Uterus (tissue), 4 donors: ENCODE data around the gene PDZD4. TPM values are rescaled to one million over a fixed set of nuclear protein-coding genes. Genes with fewer than 3 reads are reported as not detected.

Experiments used
- DNase-seq, 2 donors: peaks; one replicate each; pipeline ENCODE4 v3.0.0-alpha.2; 2019 to 2020
- H3K27ac ChIP-seq, 2 donors: fragments of 200-600 bp; sonication (generic); 1 replicate in 1 of 2; 2 replicates in 1 of 2; pipeline ENCODE4 v1.5.1; 2016 to 2018
- H3K27me3 ChIP-seq, 2 donors: fragments of 200-600 bp; sonication (generic); one replicate each; pipeline ENCODE4 v1.5.1; 2018 to 2019; ENCODE audit warnings: control low read depth in 1 of 2
- H3K36me3 ChIP-seq, 2 donors: fragments of 200-600 bp; sonication (generic); one replicate each; pipeline ENCODE4 v1.5.1; 2019; ENCODE audit warnings: control low read depth in 1 of 2
- H3K4me1 ChIP-seq, 2 donors: fragments of 200-600 bp; sonication (generic); one replicate each; pipeline ENCODE4 v1.5.1; 2018 to 2019; ENCODE audit warnings: control low read depth in 1 of 2
- H3K4me3 ChIP-seq, 2 donors: fragments of 200-600 bp; sonication (generic); 1 replicate in 1 of 2; 2 replicates in 1 of 2; pipeline ENCODE4 v1.5.1; 2018 to 2019; ENCODE audit warnings: mild to moderate bottlenecking in 1 of 2
- H3K9me3 ChIP-seq, 2 donors: fragments of 200-600 bp; sonication (generic); one replicate each; pipeline ENCODE4 v1.5.1; 2019; ENCODE audit warnings: control low read depth in 1 of 2
- POLR2A ChIP-seq, 2 donors: fragments of 450-650 bp; IDR thresholded peaks; one replicate each; pipeline ENCODE4 v1.6.1; 2016; ENCODE audit warnings: antibody characterized with exemption in 2 of 2, mild to moderate bottlenecking in 1 of 2, moderate library complexity in 1 of 2
- intact Hi-C: fragments of 100-400 bp; cut with DNase I; formaldehyde crosslinking; loops from one replicate; pipeline ENCODE4 v1.15.1; 2023; ENCODE audit warnings: low total_unique reads
- total RNA-seq, 4 donors: library from RNA; depleted of rRNA in 3 of 4; stranded (reverse); fragments of >200 nt in 3 of 4; gene quantifications; one replicate each; pipeline versions ENCODE4 v1.1.0 to v1.2.4, GENCODE V29; 2014 to 2023
- TF ChIP-seq, protein P1 (sequence below), 4 experiments: fragments of 200-600 bp in 2 of 4; fragments of 450-650 bp in 2 of 4; sonication (generic) in 2 of 4; IDR thresholded peaks; one replicate each; pipeline ENCODE4 v1.5.1; 2016 to 2019; ENCODE audit warnings: antibody characterized with exemption in 4 of 4, mild to moderate bottlenecking in 2 of 4, moderate library complexity in 1 of 4
- donor health status: DM: yes; HTN: yes; CAD: no.

The PDZD4 gene
- total RNA-seq, 4 donors from 2014 or later: 2.6 to 21.3 (median 16.8) TPM

DNA sequence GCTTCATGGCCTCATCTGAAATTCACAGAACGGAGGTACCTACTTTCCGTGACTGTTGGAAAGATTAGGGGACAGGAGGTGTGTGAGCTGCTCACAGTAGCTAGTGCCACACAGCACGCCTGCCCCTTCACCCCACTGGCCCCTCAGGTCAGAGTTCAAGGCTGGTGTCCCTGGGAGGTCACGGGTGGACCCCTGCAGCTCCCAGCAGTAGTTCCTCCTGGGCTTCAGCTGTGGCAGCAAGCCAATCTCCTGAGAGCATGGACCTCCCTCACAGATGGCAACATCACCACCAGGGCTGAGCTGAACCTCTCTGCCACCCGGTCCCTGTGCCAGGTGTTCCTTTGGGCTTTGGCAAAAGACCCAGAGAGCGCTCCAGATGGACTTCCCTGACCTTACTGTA lies 38.0 kb downstream of the PDZD4 start:
- Histone ChIP-seq H3K27ac (no peak overlapping the region), H3K36me3 (no peaks in the 10 kb centered on the region), H3K4me1 (peaks cover 0 to 9% of the 10 kb centered on the region in 2 donors), H3K27me3 (no peaks in the 10 kb centered on the region), H3K4me3 (no peak overlapping the region), H3K9me3 (no peaks in the 10 kb centered on the region)
- intact Hi-C loops: no loop called here
- DNase-seq: no peak
- no peak for TF ChIP-seq POLR2A (IDR thresholded peaks at IDR 0.05)
- TF ChIP-seq, protein P1, sequence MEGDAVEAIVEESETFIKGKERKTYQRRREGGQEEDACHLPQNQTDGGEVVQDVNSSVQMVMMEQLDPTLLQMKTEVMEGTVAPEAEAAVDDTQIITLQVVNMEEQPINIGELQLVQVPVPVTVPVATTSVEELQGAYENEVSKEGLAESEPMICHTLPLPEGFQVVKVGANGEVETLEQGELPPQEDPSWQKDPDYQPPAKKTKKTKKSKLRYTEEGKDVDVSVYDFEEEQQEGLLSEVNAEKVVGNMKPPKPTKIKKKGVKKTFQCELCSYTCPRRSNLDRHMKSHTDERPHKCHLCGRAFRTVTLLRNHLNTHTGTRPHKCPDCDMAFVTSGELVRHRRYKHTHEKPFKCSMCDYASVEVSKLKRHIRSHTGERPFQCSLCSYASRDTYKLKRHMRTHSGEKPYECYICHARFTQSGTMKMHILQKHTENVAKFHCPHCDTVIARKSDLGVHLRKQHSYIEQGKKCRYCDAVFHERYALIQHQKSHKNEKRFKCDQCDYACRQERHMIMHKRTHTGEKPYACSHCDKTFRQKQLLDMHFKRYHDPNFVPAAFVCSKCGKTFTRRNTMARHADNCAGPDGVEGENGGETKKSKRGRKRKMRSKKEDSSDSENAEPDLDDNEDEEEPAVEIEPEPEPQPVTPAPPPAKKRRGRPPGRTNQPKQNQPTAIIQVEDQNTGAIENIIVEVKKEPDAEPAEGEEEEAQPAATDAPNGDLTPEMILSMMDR (IDR thresholded peaks at IDR 0.05): no peak

DNA sequence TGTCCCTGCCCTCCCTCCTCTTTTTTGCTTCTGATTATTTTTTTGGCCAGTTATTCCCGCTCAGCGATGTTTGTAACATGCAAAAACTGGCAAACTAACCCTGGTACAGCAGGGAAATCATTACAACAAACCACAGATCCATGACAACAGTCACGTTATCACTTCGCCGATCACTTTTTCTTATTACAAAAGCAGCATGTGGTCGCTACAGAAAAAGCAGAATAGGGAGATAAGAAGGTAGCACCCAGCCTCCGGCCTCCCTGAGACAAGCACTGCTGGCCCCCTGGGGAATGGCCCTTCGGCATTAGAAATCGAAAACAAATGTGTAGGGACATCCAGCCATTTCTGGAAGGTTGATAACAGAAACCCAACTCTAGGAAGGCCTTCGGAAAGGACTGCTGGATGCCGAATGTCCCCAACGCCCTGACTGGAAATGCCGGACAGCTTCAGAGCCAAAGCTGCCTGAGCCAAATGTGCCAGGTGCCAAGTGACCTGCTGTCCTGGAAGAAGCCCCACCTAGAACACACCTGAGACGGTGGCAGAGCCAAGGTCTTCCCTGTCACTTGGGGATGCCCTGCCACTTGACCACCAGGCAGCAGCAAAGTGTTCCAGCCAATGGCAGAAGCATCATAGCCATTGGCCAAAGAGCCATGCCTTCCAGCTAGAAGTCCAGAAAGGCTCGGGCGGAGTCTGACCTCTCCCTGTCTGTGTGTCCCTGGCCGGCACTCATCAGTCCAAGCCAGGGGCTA lies 39.1 kb downstream of the PDZD4 start:
- Histone ChIP-seq H3K36me3 (no peaks in the 10 kb centered on the region), H3K9me3 (no peaks in the 10 kb centered on the region), H3K27me3 (no peaks in the 10 kb centered on the region), H3K4me1 (peaks cover 0 to 9% of the 10 kb centered on the region in 2 donors), H3K27ac (no peak overlapping the region), H3K4me3 (no peak overlapping the region)
- DNase-seq: no peak
- no peak for TF ChIP-seq POLR2A (IDR thresholded peaks at IDR 0.05)
- TF ChIP-seq, protein P1 (IDR thresholded peaks at IDR 0.05): no peak
- intact Hi-C loops: no loop called here

DNA sequence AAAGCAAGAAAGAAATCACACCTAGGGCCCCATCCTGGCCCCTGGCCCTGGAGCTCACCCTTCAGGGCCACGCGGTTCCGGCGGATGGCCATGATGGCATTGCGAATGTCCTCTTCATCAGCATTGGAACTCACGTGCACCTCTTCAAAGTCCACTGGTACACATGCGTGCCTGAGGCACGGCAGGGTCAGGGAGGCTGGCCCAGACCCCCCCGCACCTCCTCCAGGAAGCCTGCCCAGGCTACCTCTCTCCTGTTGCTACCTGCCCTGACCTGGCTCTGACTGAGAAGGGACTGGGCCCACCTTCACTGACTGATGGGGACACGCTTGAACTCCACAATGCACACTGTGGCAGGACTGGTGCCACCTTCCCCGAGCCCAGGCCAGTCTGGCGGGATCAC lies 40.7 kb downstream of the PDZD4 start:
- intact Hi-C loops: no loop called here
- TF ChIP-seq POLR2A (IDR thresholded peaks at IDR 0.05): no peak
- TF ChIP-seq, protein P1 (IDR thresholded peaks at IDR 0.05): no peak

DNA sequence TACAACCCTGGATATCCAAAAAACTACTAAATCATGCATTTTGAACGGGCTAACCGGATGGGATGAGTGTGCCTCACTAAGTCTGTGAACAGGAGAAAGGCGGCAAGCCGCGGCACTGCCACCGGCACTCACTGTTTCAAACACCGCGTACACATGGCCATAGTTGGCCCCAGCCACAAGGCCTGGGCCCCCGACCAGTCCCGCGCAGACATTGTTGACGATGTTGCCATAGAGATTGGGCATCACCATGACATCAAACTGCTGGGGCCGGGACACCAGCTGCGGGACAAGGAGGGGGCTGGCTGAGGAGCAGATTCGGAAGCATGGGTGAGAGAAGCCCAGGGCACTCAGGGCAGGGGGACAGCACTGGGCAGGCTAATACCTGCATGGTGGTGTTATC lies 43.7 kb downstream of the PDZD4 start:
- DNase-seq: no peak
- H3K27me3 ChIP-seq: no peaks in the 10 kb centered on the region
- intact Hi-C loops: no loop called here
- no peaks in the 10 kb centered on the region for H3K4me1 ChIP-seq
- no peaks in the 10 kb centered on the region for H3K36me3 ChIP-seq
- no peak overlapping the region for H3K27ac ChIP-seq
- TF ChIP-seq POLR2A (IDR thresholded peaks at IDR 0.05): no peak
- H3K9me3 ChIP-seq: no peaks in the 10 kb centered on the region
- H3K4me3 ChIP-seq: no peak overlapping the region

More for the DNA sequence above, 40.7 kb downstream of the PDZD4 start:
- Histone ChIP-seq H3K9me3 (no peaks in the 10 kb centered on the region), H3K36me3 (no peaks in the 10 kb centered on the region), H3K4me3 (no peak overlapping the region), H3K4me1 (peaks cover 0 to 9% of the 10 kb centered on the region in 2 donors), H3K27ac (no peak overlapping the region), H3K27me3 (no peaks in the 10 kb centered on the region)
- DNase-seq: no peak

DNA sequence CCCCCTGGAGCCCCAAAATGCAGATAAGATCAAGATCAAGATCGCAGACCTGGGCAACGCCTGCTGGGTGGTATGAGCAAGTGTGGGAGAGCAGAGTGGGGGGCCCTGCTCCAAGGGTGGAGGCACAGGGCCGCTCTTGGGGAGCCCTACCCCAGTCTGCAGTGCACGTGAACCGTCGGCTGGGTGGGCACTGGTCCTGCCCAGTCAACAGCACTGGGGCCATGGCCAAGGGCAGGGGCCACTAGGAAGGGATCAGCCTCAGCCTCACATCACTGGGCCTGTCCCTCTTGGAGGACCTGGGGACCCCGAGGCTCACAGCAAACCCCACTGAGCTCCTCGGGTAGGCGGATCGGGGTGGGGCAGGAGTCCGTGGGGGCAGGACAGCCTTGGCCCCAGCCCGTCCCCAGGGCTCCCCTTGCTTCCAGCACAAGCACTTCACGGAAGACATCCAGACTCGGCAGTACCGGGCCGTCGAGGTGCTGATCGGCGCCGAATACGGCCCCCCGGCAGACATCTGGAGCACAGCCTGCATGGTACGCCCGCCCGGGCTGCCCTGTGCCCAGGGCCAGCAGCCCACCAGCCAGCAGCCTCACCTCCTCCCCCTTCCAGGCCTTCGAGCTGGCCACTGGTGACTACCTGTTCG lies 45.9 kb downstream of the PDZD4 start:
- no peaks in the 10 kb centered on the region for H3K27me3 ChIP-seq
- H3K4me3 ChIP-seq: no peak overlapping the region
- no peak overlapping the region for H3K27ac ChIP-seq
- intact Hi-C loops: no loop called here
- peaks cover 0 to 3% of the 10 kb centered on the region in 2 donors for H3K4me1 ChIP-seq
- H3K9me3 ChIP-seq: no peaks in the 10 kb centered on the region
- no peak for DNase-seq
- TF ChIP-seq, protein P1 (IDR thresholded peaks at IDR 0.05): no peak
- no peak for TF ChIP-seq POLR2A (IDR thresholded peaks at IDR 0.05)
- no peaks in the 10 kb centered on the region for H3K36me3 ChIP-seq
